GM18508 (cell line): ENCODE data around the gene LINS1.

Experiments used
- ATAC-seq: cut with Tn5 transposase; IDR thresholded peaks from one replicate; pipeline ENCODE4 v1.9.1; 2021; ENCODE audit warnings: moderate number of reproducible peaks; ENCODE audit not compliant: insufficient read depth, unreplicated experiment

Gene LINS1

GRCh38 chr15:100566850-100567628, 34.9 kb downstream of the LINS1 start:
- ATAC-seq, result no peak

- ATAC-seq, result no peak
These were observed 36.4 kb downstream of the LINS1 start for GRCh38 chr15:100565591-100565990.

- no peak for ATAC-seq
These were observed 41.7 kb downstream of the LINS1 start for GRCh38 chr15:100560323-100560722.

- ATAC-seq, result no peak
These were observed 42.7 kb downstream of the LINS1 start for GRCh38 chr15:100559330-100559729.

GRCh38 chr15:100558771-100559254, 43.2 kb downstream of the LINS1 start:
- ATAC-seq, result no peak

- ATAC-seq, result no peak
These were observed 48.5 kb downstream of the LINS1 start for GRCh38 chr15:100553468-100553867.

GRCh38 chr15:100547961-100548360, 54.0 kb downstream of the LINS1 start:
- no peak for ATAC-seq

GRCh38 chr15:100544946-100545345, 57.0 kb downstream of the LINS1 start:
- ATAC-seq, result no peak

GRCh38 chr15:100544338-100544841, 57.6 kb downstream of the LINS1 start:
- ATAC-seq, result no peak

GRCh38 chr15:100542290-100542689, 59.7 kb downstream of the LINS1 start:
- no peak for ATAC-seq

- ATAC-seq, result no peak
These were observed 64.7 kb downstream of the LINS1 start for GRCh38 chr15:100537331-100537730.

GRCh38 chr15:100536733-100537132, 65.3 kb downstream of the LINS1 start:
- no peak for ATAC-seq

- ATAC-seq, result no peak
These were observed 68.1 kb downstream of the LINS1 start for GRCh38 chr15:100533886-100534285.

GRCh38 chr15:100531823-100532327, 70.1 kb downstream of the LINS1 start:
- no peak for ATAC-seq

GRCh38 chr15:100531204-100531603, 70.8 kb downstream of the LINS1 start:
- no peak for ATAC-seq

GRCh38 chr15:100529556-100529955, 72.4 kb downstream of the LINS1 start:
- no peak for ATAC-seq

- ATAC-seq, result no peak
These were observed 73.1 kb downstream of the LINS1 start, which contains the start of gene CERS3 for GRCh38 chr15:100528833-100529428. TSS of gene CERS3 (minus strand) at chr15:100528950. CDS start at chr15:100501849, 27,101 bp downstream.

- no peak for ATAC-seq
These were observed 75.9 kb downstream of the LINS1 start for GRCh38 chr15:100526027-100526481.

GRCh38 chr15:100525436-100525835, 76.5 kb downstream of the LINS1 start:
- ATAC-seq, result no peak

- ATAC-seq, result no peak
These were observed 77.7 kb downstream of the LINS1 start for GRCh38 chr15:100524326-100524725.

GRCh38 chr15:100521907-100522306, 80.1 kb downstream of the LINS1 start:
- ATAC-seq, result no peak
